Fibroblast of lung (primary cell): ENCODE results near the gene FRS2.

ENCODE experiments used
- CTCF ChIP-seq, 2 donors: IDR thresholded peaks in 1 of 2; conservative IDR thresholded peaks in 1 of 2; 1 replicate in 1 of 2; 2 replicates in 1 of 2; pipeline ENCODE4 v1.5.1; 2011 to 2012; ENCODE audit warnings: low read length in 2 of 2, control low read depth in 1 of 2, inconsistent platforms in 1 of 2, low read depth in 1 of 2, mild to moderate bottlenecking in 1 of 2
- EZH2 ChIP-seq: IDR thresholded peaks from 2 replicates; pipeline ENCODE4 v1.5.1; 2012; ENCODE audit warnings: low read length, control low read depth, mild to moderate bottlenecking; ENCODE audit errors: missing control alignments

- TF ChIP-seq CTCF (conservative IDR thresholded peaks at IDR 0.05 in 1 of 2, IDR thresholded peaks at IDR 0.05 in 1 of 2; ENCODE audit: low read depth in 1 of 2, low read length in 2 of 2): no peak
- TF ChIP-seq EZH2: no peak
Observed at GRCh38 chr12:69514111-69514510, 43.9 kb downstream of the FRS2 start.
